ENCODE data around the gene LGALS3.
"Not testable (repeated sequence)": the region's sequence is repeated elsewhere in the genome, so short reads cannot be mapped to it uniquely, and the experiment has no call there.

LGALS3 gene

DNA sequence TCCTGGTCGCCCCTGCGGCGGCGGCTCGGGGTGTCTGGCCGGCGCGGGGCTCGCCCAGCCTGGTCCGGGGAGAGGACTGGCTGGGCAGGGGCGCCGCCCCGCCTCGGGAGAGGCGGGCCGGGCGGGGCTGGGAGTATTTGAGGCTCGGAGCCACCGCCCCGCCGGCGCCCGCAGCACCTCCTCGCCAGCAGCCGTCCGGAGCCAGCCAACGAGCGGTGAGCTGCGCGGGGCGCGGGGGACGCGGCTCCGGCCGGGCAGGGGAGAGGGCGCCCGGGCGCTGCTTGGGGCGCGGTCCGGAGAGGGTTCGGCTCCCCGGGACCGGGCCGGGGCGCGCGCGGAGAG is at the start of gene LGALS3:
Gene LGALS3, plus strand, starts transcription at position 167 of the 342 bp plus-strand sequence. CDS start 8,122 bp downstream, outside the sequence.
- DNase-seq, result peak; percentile 27

GRCh38 chr14:55079961-55080360 is 49.1 kb upstream of the LGALS3 start:
- not testable (repeated sequence) for DNase-seq

- DNase-seq, result no peak
These were observed 44.5 kb upstream of the LGALS3 start for GRCh38 chr14:55084401-55085059.

DNA sequence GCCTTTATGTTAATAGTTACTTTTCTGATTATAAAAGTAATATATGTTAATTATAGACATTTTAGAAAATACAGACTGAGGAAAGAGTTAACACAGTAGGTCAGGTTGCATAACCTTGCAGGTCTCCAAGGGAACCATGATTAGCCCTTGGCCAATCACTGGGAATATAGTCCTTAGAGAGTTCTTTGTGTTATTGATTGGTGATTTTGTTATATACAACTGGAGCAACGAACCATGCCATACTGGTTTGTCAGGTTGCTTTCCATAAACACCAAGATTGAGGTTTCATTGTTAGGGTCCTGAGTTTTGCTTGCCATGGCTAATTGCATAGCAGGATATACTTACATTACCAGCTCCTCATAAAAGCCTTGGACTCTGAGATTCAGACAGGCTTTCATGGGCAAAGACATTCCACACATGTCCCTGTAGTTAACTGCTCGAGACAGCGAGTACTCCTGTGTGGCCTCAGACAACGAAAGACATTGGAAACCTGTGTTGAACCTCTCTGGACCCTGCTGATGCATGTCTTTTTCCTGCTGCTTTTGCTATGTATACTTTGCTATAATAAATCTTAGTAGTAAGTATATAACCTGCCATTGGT is 43.9 kb upstream of the LGALS3 start:
- DNase-seq, result no peak

DNA sequence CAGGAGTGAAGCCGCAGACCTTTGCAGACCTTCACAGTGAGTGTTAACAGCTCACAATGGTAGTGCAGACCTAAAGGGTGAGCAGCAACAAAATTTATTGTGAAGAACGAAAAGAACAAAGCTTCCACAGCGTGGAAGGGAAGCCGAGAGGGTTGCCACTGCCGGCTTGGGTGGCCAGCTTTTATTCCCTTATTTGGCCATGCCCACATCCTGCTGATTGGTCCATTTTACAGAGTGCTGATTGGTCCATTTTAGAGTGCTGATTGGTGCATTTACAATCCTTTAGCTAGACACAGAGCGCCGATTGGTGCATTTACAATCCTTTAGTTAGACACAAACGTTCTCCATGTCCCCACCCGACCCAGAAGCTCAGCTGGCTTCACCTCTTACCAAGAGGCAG is 42.1 kb upstream of the LGALS3 start:
- no peak for DNase-seq

GRCh38 chr14:55088356-55088755 is 40.7 kb upstream of the LGALS3 start:
- no peak for DNase-seq

DNA sequence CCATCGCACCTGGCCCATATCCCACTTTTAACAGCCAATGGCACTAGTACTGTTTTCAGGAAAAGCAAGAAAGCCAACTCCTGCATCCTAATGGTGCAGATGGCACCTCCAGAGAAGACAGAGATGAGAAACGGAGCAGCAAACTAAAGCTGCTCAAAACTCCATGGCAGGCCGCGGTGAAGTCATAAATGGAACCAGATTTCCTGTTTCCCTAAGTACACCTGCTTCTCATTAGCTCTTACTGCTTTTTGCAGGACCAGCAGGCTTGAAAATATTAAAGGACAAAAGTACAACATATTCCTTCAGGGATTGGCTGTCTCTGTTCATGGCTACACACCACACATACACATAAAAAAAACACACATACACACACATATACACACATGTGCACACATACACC is 36.7 kb upstream of the LGALS3 start:
- no peak for DNase-seq

GRCh38 chr14:55094292-55095157 is 34.5 kb upstream of the LGALS3 start:
- no peak for DNase-seq

GRCh38 chr14:55097881-55098560 is 31.0 kb upstream of the LGALS3 start:
- peak; percentile 59 for DNase-seq

DNA sequence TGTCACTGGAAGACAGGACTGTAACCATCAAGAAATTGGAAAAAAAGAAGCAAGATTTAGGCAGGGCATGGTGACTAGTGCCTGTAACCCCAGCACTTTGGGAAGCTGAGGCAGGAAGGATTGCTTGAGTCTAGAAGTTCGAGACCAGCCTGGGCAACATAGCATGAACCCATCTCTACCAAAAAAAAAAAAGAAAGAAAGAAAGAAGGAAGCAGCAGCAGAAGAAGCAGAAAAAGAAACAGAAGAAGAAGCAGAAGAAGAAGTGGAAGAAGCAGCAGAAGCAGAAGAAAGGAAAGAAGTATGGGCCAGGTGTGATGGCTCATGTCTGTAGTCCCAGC is 30.5 kb upstream of the LGALS3 start:
- DNase-seq, result no peak

DNA sequence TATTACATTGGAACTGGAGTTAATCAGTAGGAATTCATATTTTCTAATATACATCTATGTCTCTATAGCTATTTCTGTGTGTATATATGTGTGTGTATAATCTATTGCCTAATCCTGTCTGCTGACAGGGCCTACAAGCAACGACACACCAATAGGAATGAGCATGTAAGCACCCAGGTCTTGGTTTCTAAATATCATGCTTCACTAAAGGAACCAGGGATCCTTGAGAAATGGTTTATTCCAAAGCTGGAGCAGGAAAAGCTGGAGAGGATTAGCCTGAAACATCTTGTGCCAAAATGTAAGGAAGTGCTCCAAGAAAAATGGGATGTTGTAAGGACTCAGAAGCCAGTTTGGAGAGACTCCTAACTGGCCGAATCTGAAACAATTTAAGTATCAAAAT is 29.3 kb upstream of the LGALS3 start:
- no peak for DNase-seq

DNA sequence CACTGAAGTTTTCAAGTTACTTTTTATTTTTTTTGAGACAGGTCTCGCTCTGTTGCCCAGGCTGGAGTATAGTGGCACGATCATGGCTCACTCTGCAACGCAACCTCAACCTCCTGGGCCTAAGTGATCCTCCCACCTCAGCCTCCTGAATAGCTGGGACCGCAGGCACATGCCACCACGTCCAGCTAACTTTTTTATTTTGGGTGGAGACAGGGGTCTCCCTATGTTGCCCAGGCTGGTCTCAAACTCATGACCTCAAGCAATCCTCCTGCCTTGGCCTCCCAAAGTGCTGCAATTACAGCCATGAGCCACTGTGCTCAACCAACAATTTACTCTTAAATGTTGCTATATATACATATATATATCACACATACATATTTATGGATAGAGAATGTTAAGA is 27.4 kb upstream of the LGALS3 start:
- no peak for DNase-seq

GRCh38 chr14:55102141-55102621 is 26.9 kb upstream of the LGALS3 start:
- peak; percentile 51 for DNase-seq

DNA sequence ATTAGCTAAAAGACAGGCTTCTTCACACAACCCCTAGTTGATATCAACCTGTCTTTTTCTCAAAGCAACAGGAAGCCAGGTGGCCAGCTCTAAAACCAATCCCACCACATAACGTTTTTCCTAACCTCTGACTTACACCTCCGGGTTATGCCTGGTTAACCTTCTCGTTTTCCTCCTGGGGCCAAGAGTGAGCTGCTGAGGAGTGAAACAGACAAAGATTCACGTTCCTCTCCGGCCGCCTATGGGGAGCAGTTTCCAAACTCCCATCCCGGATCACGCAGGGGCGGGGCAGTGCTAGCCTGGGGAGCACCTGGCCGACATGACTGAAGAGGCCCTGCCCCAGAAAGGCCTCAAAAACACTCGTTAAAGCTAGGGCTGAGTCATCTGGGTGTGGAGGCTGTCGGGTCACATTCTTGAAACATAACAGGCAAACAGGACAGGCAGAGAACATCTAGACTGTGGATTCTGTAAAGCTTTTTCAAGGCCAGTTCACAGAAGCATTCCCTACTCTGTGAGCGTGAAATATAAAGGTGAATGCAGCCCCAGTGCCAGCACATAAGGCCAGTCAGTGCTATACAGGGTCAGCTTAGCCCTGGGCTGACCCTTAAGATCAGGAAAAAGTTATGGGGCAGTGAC is 25.9 kb upstream of the LGALS3 start:
- peak; percentile 62 for DNase-seq

- no peak for DNase-seq
These were observed 24.8 kb upstream of the LGALS3 start for GRCh38 chr14:55103971-55104954.

GRCh38 chr14:55105991-55106390 is 23.1 kb upstream of the LGALS3 start:
- DNase-seq, result no peak

DNA sequence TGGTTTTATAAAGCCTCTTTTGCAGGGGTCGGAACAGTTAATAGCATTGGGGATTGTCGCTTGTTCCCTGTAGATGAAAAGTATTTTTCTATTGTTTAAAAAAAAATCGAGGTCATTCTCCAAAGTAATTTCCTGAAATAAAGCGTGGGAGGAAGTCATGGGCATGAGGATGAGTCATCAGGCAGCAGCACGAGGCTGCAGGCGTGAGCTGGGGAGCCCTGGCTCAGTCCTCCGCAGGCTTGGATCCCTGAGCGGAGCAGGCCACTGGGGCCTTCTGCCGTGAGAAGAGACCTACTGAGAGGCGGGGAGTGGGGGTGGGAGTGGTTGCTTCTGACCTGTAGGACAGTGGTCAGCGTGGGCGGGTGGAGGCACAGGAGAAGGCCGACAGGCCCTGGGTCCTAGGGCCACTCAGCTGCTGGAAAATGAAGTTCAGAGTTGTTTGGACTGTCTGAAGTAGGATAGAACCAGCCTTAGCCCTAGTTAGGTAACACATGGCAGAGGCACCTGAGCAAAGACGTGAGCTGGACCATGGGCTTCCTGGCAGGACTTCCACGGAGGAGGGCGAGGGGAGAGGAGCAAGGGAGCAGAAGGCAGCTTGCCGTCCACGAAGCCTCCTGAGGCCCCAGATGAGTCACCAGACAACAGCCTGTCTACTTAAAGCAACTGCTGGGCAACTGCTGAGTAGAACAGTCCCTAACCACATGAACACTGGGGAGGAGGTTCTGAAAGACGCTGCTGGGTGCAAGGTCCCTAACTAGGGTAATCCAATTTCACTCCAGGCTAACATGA is 21.1 kb upstream of the LGALS3 start:
- peak; percentile 50 for DNase-seq

DNA sequence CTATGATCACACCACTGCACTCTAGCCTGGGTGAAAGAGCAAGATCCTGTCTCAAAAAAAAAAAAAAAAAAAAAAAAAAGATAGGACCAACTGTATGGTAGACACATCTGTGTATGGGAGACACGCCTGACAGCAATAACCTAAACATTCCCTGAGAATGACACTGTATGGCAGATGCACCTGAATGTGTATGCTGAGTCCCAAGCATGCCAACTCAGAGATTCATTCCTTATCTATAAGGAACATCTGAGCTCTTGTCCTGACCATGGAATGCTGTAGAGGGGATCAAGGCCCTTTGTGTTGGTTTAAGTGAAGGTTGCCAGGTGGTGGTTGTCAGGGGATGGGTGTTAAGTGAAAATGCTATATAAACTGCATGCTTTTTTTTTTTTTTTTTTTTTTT is 19.2 kb upstream of the LGALS3 start:
- DNase-seq, result no peak

GRCh38 chr14:55111122-55111708 is 17.8 kb upstream of the LGALS3 start:
- no peak for DNase-seq

- DNase-seq, result no peak
These were observed 14.3 kb upstream of the LGALS3 start for GRCh38 chr14:55114720-55115119.

All from stimulated activated naive CD4-positive, alpha-beta T cell treated with Interleukin-2 at 50 U/mL for 16 hours (primary cell).